Stomach smooth muscle (tissue), 2 donors: ENCODE results near the gene CYP46A1.
"Not testable (repeated sequence)": the region's sequence is repeated elsewhere in the genome, so short reads cannot be mapped to it uniquely, and the experiment has no call there.

ENCODE experiments used
- H3K27ac ChIP-seq: one replicate; pipeline ENCODE4 v1.7.0; 2013; ENCODE audit warnings: mild to moderate bottlenecking, low read length, inconsistent platforms
- H3K27me3 ChIP-seq, 2 donors: one replicate each; pipeline ENCODE4 v1.7.0; 2013; ENCODE audit warnings: low read length in 2 of 2; ENCODE audit not compliant: insufficient read depth in 2 of 2, control insufficient read depth in 1 of 2
- H3K36me3 ChIP-seq, 2 donors: one replicate each; pipeline ENCODE4 v1.7.0; 2013; ENCODE audit warnings: low read length in 2 of 2; ENCODE audit not compliant: control insufficient read depth in 2 of 2, insufficient read depth in 2 of 2
- H3K4me1 ChIP-seq: one replicate; pipeline ENCODE4 v1.7.0; 2013; ENCODE audit warnings: low read length; ENCODE audit not compliant: control insufficient read depth, insufficient read depth
- H3K4me3 ChIP-seq, 2 donors: one replicate each; pipeline ENCODE4 v1.7.0; 2013; ENCODE audit warnings: low read length in 2 of 2
- H3K9ac ChIP-seq, 2 donors: one replicate each; pipeline ENCODE4 v1.7.0; 2013; ENCODE audit warnings: low read length in 2 of 2, mild to moderate bottlenecking in 1 of 2
- H3K9me3 ChIP-seq, 2 donors: one replicate each; pipeline ENCODE4 v1.7.0; 2013; ENCODE audit warnings: low read length in 2 of 2; ENCODE audit not compliant: control insufficient read depth in 2 of 2
- donor health status: healthy.
- donor health status: Pancreatic carcinoma.

The CYP46A1 gene

GRCh38 chr14:99683619-99684409, at the start of gene CYP46A1:
CYP46A1 (plus strand) TSS chr14:99684298; CDS start chr14:99684418, 120 bp downstream.
- Histone ChIP-seq H3K4me1 (peaks cover 15% of the 10 kb centered on the region), H3K4me3 (peak within 1 kb of the TSS; percentile 87 to 88), H3K9ac (peak within 1 kb of the TSS; percentile 79), H3K9me3 (peaks cover 0 to 5% of the 10 kb centered on the region in 2 donors), H3K36me3 (no peaks in the 10 kb centered on the region), H3K27me3 (peaks cover 0 to 2% of the 10 kb centered on the region in 2 donors), H3K27ac (peak within 1 kb of the TSS; percentile 91)

GRCh38 chr14:99634443-99634842, 49.7 kb upstream of the CYP46A1 start:
- Histone ChIP-seq H3K36me3 (no peaks in the 10 kb centered on the region), H3K27me3 (peaks cover 0 to 3% of the 10 kb centered on the region in 2 donors), H3K9ac (no peak overlapping the region), H3K4me3 (no peak overlapping the region), H3K4me1 (no peaks in the 10 kb centered on the region), H3K9me3 (no peaks in the 10 kb centered on the region), H3K27ac (no peak overlapping the region)

GRCh38 chr14:99635116-99635515, 49.0 kb upstream of the CYP46A1 start:
- Histone ChIP-seq H3K27ac (no peak overlapping the region), H3K27me3 (peaks cover 0 to 3% of the 10 kb centered on the region in 2 donors), H3K9ac (no peak overlapping the region), H3K9me3 (no peaks in the 10 kb centered on the region), H3K4me1 (no peaks in the 10 kb centered on the region), H3K4me3 (no peak overlapping the region), H3K36me3 (no peaks in the 10 kb centered on the region)

- no peaks in the 10 kb centered on the region for H3K4me1 ChIP-seq
- H3K27me3 ChIP-seq = peaks cover 0 to 3% of the 10 kb centered on the region in 2 donors
- H3K4me3 ChIP-seq = no peak overlapping the region
- H3K9me3 ChIP-seq = no peaks in the 10 kb centered on the region
- no peaks in the 10 kb centered on the region for H3K36me3 ChIP-seq
- H3K9ac ChIP-seq = no peak overlapping the region
- H3K27ac ChIP-seq = no peak overlapping the region
These were observed 47.6 kb upstream of the CYP46A1 start for GRCh38 chr14:99636487-99636886.

GRCh38 chr14:99637624-99638023, 46.5 kb upstream of the CYP46A1 start:
- Histone ChIP-seq H3K4me1 (no peaks in the 10 kb centered on the region), H3K9ac (no peak overlapping the region), H3K27me3 (peaks cover 0 to 3% of the 10 kb centered on the region in 2 donors), H3K36me3 (no peaks in the 10 kb centered on the region), H3K27ac (no peak overlapping the region), H3K4me3 (no peak overlapping the region), H3K9me3 (no peaks in the 10 kb centered on the region)

GRCh38 chr14:99642771-99643170, 41.3 kb upstream of the CYP46A1 start:
- not testable (repeated sequence) for H3K36me3 ChIP-seq, H3K27me3 ChIP-seq, H3K9me3 ChIP-seq, H3K4me3 ChIP-seq, H3K27ac ChIP-seq, H3K9ac ChIP-seq
- H3K4me1 ChIP-seq = peaks cover 15% of the 10 kb centered on the region

- Histone ChIP-seq H3K36me3 (no peaks in the 10 kb centered on the region), H3K9me3 (no peaks in the 10 kb centered on the region), H3K27me3 (peaks cover 0 to 4% of the 10 kb centered on the region in 2 donors), H3K4me3 (no peak overlapping the region), H3K9ac (no peak overlapping the region), H3K4me1 (peaks cover 15% of the 10 kb centered on the region), H3K27ac (no peak overlapping the region)
These were observed 40.8 kb upstream of the CYP46A1 start for GRCh38 chr14:99643343-99643742.

- Histone ChIP-seq H3K27ac (no peak overlapping the region), H3K36me3 (no peaks in the 10 kb centered on the region), H3K9me3 (no peaks in the 10 kb centered on the region), H3K4me1 (peaks cover 15% of the 10 kb centered on the region), H3K9ac (no peak overlapping the region), H3K27me3 (peaks cover 0 to 4% of the 10 kb centered on the region in 2 donors), H3K4me3 (no peak overlapping the region)
These were observed 40.0 kb upstream of the CYP46A1 start for GRCh38 chr14:99644035-99644587.

GRCh38 chr14:99644723-99645544, 39.2 kb upstream of the CYP46A1 start, which contains the start of gene HHIPL1:
HHIPL1 (plus strand) TSS chr14:99645129; CDS start chr14:99645208, 79 bp downstream.
- H3K27ac ChIP-seq = no peak within 1 kb of the TSS
- no peaks in the 10 kb centered on the region for H3K36me3 ChIP-seq
- H3K9ac ChIP-seq = peak within 1 kb of the TSS; percentile 50 to 60
- peak within 1 kb of the TSS; percentile 46 to 71 for H3K4me3 ChIP-seq
- H3K9me3 ChIP-seq = no peaks in the 10 kb centered on the region
- H3K4me1 ChIP-seq = peaks cover 15% of the 10 kb centered on the region
- peaks cover 0 to 4% of the 10 kb centered on the region in 2 donors for H3K27me3 ChIP-seq

GRCh38 chr14:99645545-99646505, 38.3 kb upstream of the CYP46A1 start:
- Histone ChIP-seq H3K36me3 (no peaks in the 10 kb centered on the region), H3K9ac (peak overlapping the region in 1 of 2 donors; percentile 55), H3K27ac (no peak overlapping the region), H3K27me3 (peaks cover 0 to 4% of the 10 kb centered on the region in 2 donors), H3K4me1 (peaks cover 15% of the 10 kb centered on the region), H3K9me3 (no peaks in the 10 kb centered on the region), H3K4me3 (peak overlapping the region; percentile 46 to 71)
